ENCODE measurements around the gene FBXW10. TPM values are rescaled to one million over a fixed set of nuclear protein-coding genes. Genes with fewer than 3 reads are reported as not detected.
"Not testable (repeated sequence)": the region's sequence is repeated elsewhere in the genome, so short reads cannot be mapped to it uniquely, and the experiment has no call there.

Gene FBXW10
- total RNA-seq, 5 donors from 2014 or later (not counting 1 experiment from before 2014, with no cell fraction given), result 0.12 TPM; not detected in 4

- ATAC-seq (replicated peaks in 1 of 4); H3K4me1 ChIP-seq (ENCODE audit: control insufficient read depth in 1 of 2, extremely low read depth in 1 of 2, insufficient read depth in 2 of 2, low read length in 2 of 2); H3K36me3 Mint-ChIP-seq; H3K9me3 Mint-ChIP-seq; H3K4me3 ChIP-seq (ENCODE audit: control insufficient read depth in 1 of 2, extremely low read depth in 1 of 2, low read length in 1 of 2); H3K4me1 Mint-ChIP-seq; H3K27ac Mint-ChIP-seq; CTCF ChIA-PET; H3K27me3 ChIP-seq (replicated peaks in 1 of 2; ENCODE audit: control insufficient read depth in 2 of 2, extremely low read depth in 1 of 2, insufficient read depth in 2 of 2, low read length in 1 of 2); H3K36me3 ChIP-seq (ENCODE audit: control insufficient read depth in 2 of 2, extremely low read depth in 1 of 2, insufficient read depth in 1 of 2, low read length in 1 of 2); H3K4me3 Mint-ChIP-seq; H3K9me3 ChIP-seq; H3K27ac ChIP-seq (ENCODE audit: low read length); H3K27me3 Mint-ChIP-seq; DNase-seq; POLR2A ChIA-PET: not testable (repeated sequence)
- no CpG with 5 or more reads among the region's 1 CpG for WGBS (ENCODE audit: insufficient coverage)
These were observed 6.4 kb downstream of the FBXW10 start for GRCh38 chr17:18750242-18750641.

GRCh38 chr17:18753829-18754409 lies 10.1 kb downstream of the FBXW10 start:
- DNase-seq; H3K4me3 Mint-ChIP-seq; H3K4me1 ChIP-seq (ENCODE audit: control insufficient read depth in 1 of 2, extremely low read depth in 1 of 2, insufficient read depth in 2 of 2, low read length in 2 of 2); H3K27ac ChIP-seq (ENCODE audit: low read length); H3K36me3 Mint-ChIP-seq; H3K4me1 Mint-ChIP-seq; H3K27me3 Mint-ChIP-seq; H3K27me3 ChIP-seq (replicated peaks in 1 of 2; ENCODE audit: control insufficient read depth in 2 of 2, extremely low read depth in 1 of 2, insufficient read depth in 2 of 2, low read length in 1 of 2); H3K9me3 ChIP-seq; H3K27ac Mint-ChIP-seq; ATAC-seq (replicated peaks in 1 of 4); H3K36me3 ChIP-seq (ENCODE audit: control insufficient read depth in 2 of 2, extremely low read depth in 1 of 2, insufficient read depth in 1 of 2, low read length in 1 of 2); CTCF ChIA-PET; POLR2A ChIA-PET; H3K9me3 Mint-ChIP-seq; H3K4me3 ChIP-seq (ENCODE audit: control insufficient read depth in 1 of 2, extremely low read depth in 1 of 2, low read length in 1 of 2): not testable (repeated sequence)
- WGBS (ENCODE audit: insufficient coverage), result 80% methylated on average over 1 of the region's 6 CpGs

- H3K27me3 Mint-ChIP-seq; H3K4me1 ChIP-seq (ENCODE audit: control insufficient read depth in 1 of 2, extremely low read depth in 1 of 2, insufficient read depth in 2 of 2, low read length in 2 of 2): not testable (repeated sequence)
- no CpG with 5 or more reads among the region's 4 CpGs for WGBS (ENCODE audit: insufficient coverage)
These were observed 12.1 kb downstream of the FBXW10 start for GRCh38 chr17:18755969-18756368.

GRCh38 chr17:18757368-18758044 lies 13.7 kb downstream of the FBXW10 start:
- H3K27ac ChIP-seq (ENCODE audit: low read length); H3K27me3 ChIP-seq (replicated peaks in 1 of 2; ENCODE audit: control insufficient read depth in 2 of 2, extremely low read depth in 1 of 2, insufficient read depth in 2 of 2, low read length in 1 of 2); H3K27me3 Mint-ChIP-seq; H3K9me3 Mint-ChIP-seq; H3K4me3 ChIP-seq (ENCODE audit: control insufficient read depth in 1 of 2, extremely low read depth in 1 of 2, low read length in 1 of 2); CTCF ChIA-PET; H3K27ac Mint-ChIP-seq; POLR2A ChIA-PET; H3K4me1 Mint-ChIP-seq; ATAC-seq (replicated peaks in 1 of 4); H3K4me3 Mint-ChIP-seq; DNase-seq; H3K9me3 ChIP-seq; H3K36me3 ChIP-seq (ENCODE audit: control insufficient read depth in 2 of 2, extremely low read depth in 1 of 2, insufficient read depth in 1 of 2, low read length in 1 of 2); H3K4me1 ChIP-seq (ENCODE audit: control insufficient read depth in 1 of 2, extremely low read depth in 1 of 2, insufficient read depth in 2 of 2, low read length in 2 of 2); H3K36me3 Mint-ChIP-seq: not testable (repeated sequence)
- WGBS (ENCODE audit: insufficient coverage), result no CpG with 5 or more reads among the region's 8 CpGs

More at GRCh38 chr17:18755969-18756368, 12.1 kb downstream of the FBXW10 start:
- H3K4me3 ChIP-seq (ENCODE audit: control insufficient read depth in 1 of 2, extremely low read depth in 1 of 2, low read length in 1 of 2); H3K36me3 Mint-ChIP-seq; H3K9me3 ChIP-seq; H3K36me3 ChIP-seq (ENCODE audit: control insufficient read depth in 2 of 2, extremely low read depth in 1 of 2, insufficient read depth in 1 of 2, low read length in 1 of 2); H3K4me3 Mint-ChIP-seq; POLR2A ChIA-PET; DNase-seq; H3K27ac Mint-ChIP-seq; H3K27me3 ChIP-seq (replicated peaks in 1 of 2; ENCODE audit: control insufficient read depth in 2 of 2, extremely low read depth in 1 of 2, insufficient read depth in 2 of 2, low read length in 1 of 2); H3K9me3 Mint-ChIP-seq; ATAC-seq (replicated peaks in 1 of 4); CTCF ChIA-PET; H3K4me1 Mint-ChIP-seq; H3K27ac ChIP-seq (ENCODE audit: low read length): not testable (repeated sequence)

GRCh38 chr17:18758344-18758743 lies 14.5 kb downstream of the FBXW10 start:
- DNase-seq; H3K27me3 ChIP-seq (replicated peaks in 1 of 2; ENCODE audit: control insufficient read depth in 2 of 2, extremely low read depth in 1 of 2, insufficient read depth in 2 of 2, low read length in 1 of 2); H3K4me1 ChIP-seq (ENCODE audit: control insufficient read depth in 1 of 2, extremely low read depth in 1 of 2, insufficient read depth in 2 of 2, low read length in 2 of 2); H3K36me3 Mint-ChIP-seq; H3K27ac Mint-ChIP-seq; POLR2A ChIA-PET; H3K4me3 Mint-ChIP-seq; H3K4me1 Mint-ChIP-seq; H3K27ac ChIP-seq (ENCODE audit: low read length); ATAC-seq (replicated peaks in 1 of 4); H3K9me3 ChIP-seq; H3K4me3 ChIP-seq (ENCODE audit: control insufficient read depth in 1 of 2, extremely low read depth in 1 of 2, low read length in 1 of 2); H3K9me3 Mint-ChIP-seq; H3K27me3 Mint-ChIP-seq; CTCF ChIA-PET; H3K36me3 ChIP-seq (ENCODE audit: control insufficient read depth in 2 of 2, extremely low read depth in 1 of 2, insufficient read depth in 1 of 2, low read length in 1 of 2): not testable (repeated sequence)
- no CpG with 5 or more reads among the region's 6 CpGs for WGBS (ENCODE audit: insufficient coverage)

GRCh38 chr17:18760221-18760620 lies 16.4 kb downstream of the FBXW10 start:
- H3K4me3 ChIP-seq (ENCODE audit: control insufficient read depth in 1 of 2, extremely low read depth in 1 of 2, low read length in 1 of 2); H3K36me3 Mint-ChIP-seq; H3K27ac Mint-ChIP-seq; H3K9me3 ChIP-seq; DNase-seq; H3K4me3 Mint-ChIP-seq; H3K9me3 Mint-ChIP-seq; H3K27me3 Mint-ChIP-seq; H3K36me3 ChIP-seq (ENCODE audit: control insufficient read depth in 2 of 2, extremely low read depth in 1 of 2, insufficient read depth in 1 of 2, low read length in 1 of 2); CTCF ChIA-PET; POLR2A ChIA-PET; H3K4me1 ChIP-seq (ENCODE audit: control insufficient read depth in 1 of 2, extremely low read depth in 1 of 2, insufficient read depth in 2 of 2, low read length in 2 of 2); H3K27ac ChIP-seq (ENCODE audit: low read length); ATAC-seq (replicated peaks in 1 of 4); H3K4me1 Mint-ChIP-seq; H3K27me3 ChIP-seq (replicated peaks in 1 of 2; ENCODE audit: control insufficient read depth in 2 of 2, extremely low read depth in 1 of 2, insufficient read depth in 2 of 2, low read length in 1 of 2): not testable (repeated sequence)
- no CpG with 5 or more reads among the region's 6 CpGs for WGBS (ENCODE audit: insufficient coverage)

GRCh38 chr17:18770572-18770971 lies 26.7 kb downstream of the FBXW10 start:
- POLR2A ChIA-PET; H3K27me3 ChIP-seq (replicated peaks in 1 of 2; ENCODE audit: control insufficient read depth in 2 of 2, extremely low read depth in 1 of 2, insufficient read depth in 2 of 2, low read length in 1 of 2); H3K36me3 Mint-ChIP-seq; H3K4me1 ChIP-seq (ENCODE audit: control insufficient read depth in 1 of 2, extremely low read depth in 1 of 2, insufficient read depth in 2 of 2, low read length in 2 of 2); H3K27ac ChIP-seq (ENCODE audit: low read length); H3K36me3 ChIP-seq (ENCODE audit: control insufficient read depth in 2 of 2, extremely low read depth in 1 of 2, insufficient read depth in 1 of 2, low read length in 1 of 2); H3K4me3 Mint-ChIP-seq; H3K27ac Mint-ChIP-seq; H3K4me1 Mint-ChIP-seq; H3K9me3 ChIP-seq; H3K9me3 Mint-ChIP-seq; ATAC-seq (replicated peaks in 1 of 4); DNase-seq; CTCF ChIA-PET; H3K4me3 ChIP-seq (ENCODE audit: control insufficient read depth in 1 of 2, extremely low read depth in 1 of 2, low read length in 1 of 2): not testable (repeated sequence)
- WGBS (ENCODE audit: insufficient coverage), result no CpG with 5 or more reads among the region's 4 CpGs
- peaks cover 0 to 17% of the 10 kb centered on the region in 2 donors for H3K27me3 Mint-ChIP-seq
